D341Med (cell line): ENCODE measurements around the gene EMP3.

ENCODE experiments used
- DNase-seq: peaks from one replicate; pipeline ENCODE4 v3.0.0; 2012; ENCODE audit warnings: low spot score

EMP3 gene

DNA sequence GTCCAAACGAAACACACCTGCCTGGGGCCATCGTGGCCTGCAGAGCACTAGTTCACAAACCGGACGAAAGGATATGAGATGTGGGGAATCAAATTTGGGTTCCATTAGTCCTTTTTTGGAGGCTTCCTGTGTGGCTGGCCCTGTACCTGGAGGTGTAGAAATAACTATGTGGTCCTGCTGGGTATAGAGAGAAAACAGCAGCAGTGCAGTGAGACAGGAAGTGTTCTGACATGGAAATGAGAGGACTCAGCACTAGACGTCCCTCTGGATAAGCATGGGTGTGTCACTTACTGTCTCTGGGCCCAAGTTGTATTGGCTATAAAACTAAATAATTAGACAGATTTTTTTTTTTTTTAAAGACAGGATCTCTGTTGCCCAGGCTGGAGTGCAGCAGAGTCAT is 53.7 kb downstream of the EMP3 start:
- DNase-seq, result no peak
